VCaP (cell line): ENCODE results near the gene TMEM26.

Experiments
- H3K27ac ChIP-seq: fragments of 450-650 bp; 2 replicates; pipeline ENCODE4 v1.5.1; 2017
- CTCF ChIP-seq: fragments of 450-650 bp; conservative IDR thresholded peaks from 2 replicates; pipeline ENCODE4 v1.5.1; 2017; ENCODE audit warnings: mild to moderate bottlenecking, moderate library complexity

The TMEM26 gene

GRCh38 chr10:61409157-61409556 lies 44.0 kb downstream of the TMEM26 start:
- TF ChIP-seq CTCF = no peak
- H3K27ac ChIP-seq = no peak overlapping the region

GRCh38 chr10:61408105-61408504 lies 45.1 kb downstream of the TMEM26 start:
- no peak for TF ChIP-seq CTCF
- no peak overlapping the region for H3K27ac ChIP-seq

GRCh38 chr10:61406736-61407135 lies 46.4 kb downstream of the TMEM26 start:
- no peak for TF ChIP-seq CTCF
- H3K27ac ChIP-seq = no peak overlapping the region

DNA sequence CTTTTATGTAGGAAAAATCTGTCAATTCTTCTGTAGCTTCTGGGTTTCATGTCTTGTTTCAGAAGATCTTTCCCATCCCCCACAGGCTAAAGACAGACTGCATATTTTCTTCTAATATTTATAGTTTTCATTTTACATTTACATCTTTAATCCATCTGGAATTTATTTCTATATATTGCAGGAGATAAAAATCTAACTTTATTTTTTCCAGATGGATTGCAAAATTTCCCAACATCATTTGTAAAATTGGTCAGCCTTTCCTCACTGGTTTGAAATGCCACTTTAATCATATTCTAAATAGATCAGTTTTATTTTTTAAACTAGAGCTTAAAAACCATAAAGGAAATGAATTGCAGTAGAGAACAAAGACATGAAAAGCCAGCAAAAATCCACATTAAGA lies 46.9 kb downstream of the TMEM26 start:
- H3K27ac ChIP-seq = no peak overlapping the region
- no peak for TF ChIP-seq CTCF

DNA sequence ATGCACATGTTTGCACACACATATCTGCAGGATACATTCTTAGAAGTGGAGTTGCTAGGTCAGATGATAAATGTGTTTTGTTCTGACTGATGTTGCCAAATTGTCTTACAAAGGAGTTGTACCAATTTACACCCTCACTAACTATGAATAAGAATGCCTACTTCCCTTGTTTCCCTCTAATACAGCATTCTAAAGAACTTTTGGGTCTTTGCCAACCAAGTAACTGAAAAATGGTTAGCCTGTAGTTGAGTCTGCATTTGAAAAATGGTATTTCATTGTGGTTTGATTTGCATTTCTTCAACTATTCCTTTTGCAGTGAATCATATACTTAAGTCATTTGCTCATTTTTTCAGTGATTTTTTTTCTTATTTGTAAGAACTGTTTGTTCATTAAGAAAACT lies 48.4 kb downstream of the TMEM26 start:
- TF ChIP-seq CTCF = no peak
- H3K27ac ChIP-seq = no peak overlapping the region

DNA sequence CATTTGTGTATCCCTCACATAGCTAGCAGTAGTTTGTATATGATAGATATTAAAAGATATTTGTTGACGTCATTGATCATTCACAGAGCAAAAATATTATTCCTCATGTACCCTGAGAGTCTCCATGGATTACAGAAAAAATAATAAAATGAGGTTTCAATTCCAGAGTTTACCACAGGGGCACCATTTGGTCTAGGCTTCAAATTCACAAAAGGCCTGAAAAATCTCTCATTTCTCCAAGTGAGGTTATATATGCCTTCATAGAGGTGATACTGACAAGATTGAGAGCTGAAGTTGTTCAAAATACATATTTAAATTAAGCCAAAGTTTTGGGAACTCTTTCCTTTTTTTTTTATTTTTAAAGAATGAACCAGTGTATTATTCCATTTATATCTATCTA lies 52.7 kb downstream of the TMEM26 start:
- TF ChIP-seq CTCF = no peak
- no peak overlapping the region for H3K27ac ChIP-seq

GRCh38 chr10:61399406-61399805 lies 53.8 kb downstream of the TMEM26 start:
- no peak overlapping the region for H3K27ac ChIP-seq
- TF ChIP-seq CTCF = no peak
